Common myeloid progenitor, CD34-positive (primary cell): ENCODE data around the gene CYGB.
A peak's percentile ranks its signal among the peaks of the same experiment; 100 is the strongest.

Experiments used
- CTCF ChIA-PET: fragments of 350-600 bp; sonication (Branson Sonifier 250); formaldehyde crosslinking; loops from one replicate; lab custom pipeline; 2021; ENCODE audit warnings: antibody characterized with exemption; lab: Charles Lee
- POLR2A ChIA-PET: fragments of 350-600 bp; sonication (Branson Sonifier 250); formaldehyde crosslinking; loops from one replicate; lab custom pipeline; 2021; ENCODE audit warnings: antibody characterized with exemption; lab: Charles Lee
- DNase-seq, 3 donors: peaks; one replicate each; pipeline versions ENCODE4 v3.0.0 to v3.0.0-alpha.2; 2013
- H3K27ac ChIP-seq, 2 experiments: 1 replicate in 1 of 2; 2 replicates in 1 of 2; pipeline ENCODE4 v1.7.0; 2013; ENCODE audit warnings: inconsistent platforms in 2 of 2, low read length in 2 of 2, mild to moderate bottlenecking in 2 of 2, low read depth in 1 of 2, moderate library complexity in 1 of 2; ENCODE audit not compliant: severe bottlenecking in 2 of 2, insufficient read depth in 1 of 2, poor library complexity in 1 of 2
- H3K27me3 ChIP-seq, 5 experiments: replicated peaks in 2 of 5; 1 replicate in 3 of 5; 2 replicates in 2 of 5; pipeline versions ENCODE4 v1.6.1 to v1.7.0; 2013; ENCODE audit warnings: low read length in 4 of 5, mild to moderate bottlenecking in 2 of 5, moderate library complexity in 2 of 5, inconsistent platforms in 1 of 5; ENCODE audit not compliant: insufficient read depth in 5 of 5, control insufficient read depth in 4 of 5
- H3K36me3 ChIP-seq, 4 experiments: 1 replicate in 2 of 4; 2 replicates in 2 of 4; pipeline versions ENCODE4 v1.6.1 to v1.7.0; 2013; ENCODE audit warnings: low read length in 3 of 4, control low read depth in 1 of 4, mild to moderate bottlenecking in 1 of 4; ENCODE audit not compliant: control insufficient read depth in 4 of 4, insufficient read depth in 4 of 4
- H3K4me1 ChIP-seq, 4 experiments: 1 replicate in 3 of 4; 2 replicates in 1 of 4; pipeline versions ENCODE4 v1.6.1 to v1.7.1; 2013; ENCODE audit warnings: low read length in 3 of 4, mild to moderate bottlenecking in 3 of 4, control low read depth in 1 of 4, inconsistent platforms in 1 of 4, moderate library complexity in 1 of 4; ENCODE audit not compliant: control insufficient read depth in 4 of 4, insufficient read depth in 4 of 4; ENCODE audit errors: control extremely low read depth in 1 of 4
- H3K4me3 ChIP-seq, 7 experiments: 1 replicate in 4 of 7; 2 replicates in 3 of 7; pipeline versions ENCODE4 v1.5.1 to v1.7.0; 2013; ENCODE audit warnings: mild to moderate bottlenecking in 7 of 7, low read length in 6 of 7, moderate library complexity in 6 of 7, inconsistent platforms in 2 of 7, low read depth in 2 of 7, control low read depth in 1 of 7; ENCODE audit not compliant: insufficient read depth in 4 of 7, control insufficient read depth in 1 of 7; ENCODE audit errors: extremely low read depth in 1 of 7
- H3K9me3 ChIP-seq, 5 experiments: 1 replicate in 4 of 5; 2 replicates in 1 of 5; pipeline versions ENCODE4 v1.6.1 to v1.7.1; 2013; ENCODE audit warnings: low read length in 4 of 5, mild to moderate bottlenecking in 2 of 5, inconsistent platforms in 1 of 5, low read depth in 1 of 5, moderate library complexity in 1 of 5; ENCODE audit not compliant: control insufficient read depth in 4 of 5, insufficient read depth in 2 of 5; ENCODE audit errors: control extremely low read depth in 1 of 5
- WGBS: methylation state at CpG from one replicate; pipeline ENCODE4 v1.1.5; 2013; ENCODE audit not compliant: insufficient coverage; 5-methylcytosine and 5-hydroxymethylcytosine counted together

CYGB gene

GRCh38 chr17:76554131-76554530, 16.6 kb upstream of the CYGB start:
- 83% methylated on average over 6 of the region's 6 CpGs for WGBS
- no peaks in the 10 kb centered on the region for H3K27me3 ChIP-seq
- POLR2A ChIA-PET, result no interaction called here
- DNase-seq, result no peak
- CTCF ChIA-PET, result interaction anchor here (1.0 to 6.4 kb wide), 5 partner anchors 9 to 140 kb away, joined by 3 to 63 read pairs (median 4); no protein-coding TSS in a partner anchor
- H3K36me3 ChIP-seq, result no peaks in the 10 kb centered on the region
- no peak overlapping the region for H3K4me3 ChIP-seq
- peaks cover 19 to 64% (median 54%) of the 10 kb centered on the region in 4 experiments for H3K4me1 ChIP-seq
- no peaks in the 10 kb centered on the region for H3K9me3 ChIP-seq
- H3K27ac ChIP-seq, result peak overlapping the region in 1 of 2 experiments; percentile 54

GRCh38 chr17:76553178-76553908, 15.8 kb upstream of the CYGB start:
- Histone ChIP-seq H3K4me1 (peaks cover 14 to 60% (median 52%) of the 10 kb centered on the region in 4 experiments), H3K9me3 (no peaks in the 10 kb centered on the region), H3K36me3 (no peaks in the 10 kb centered on the region), H3K27ac (peak overlapping the region in 1 of 2 experiments; percentile 54), H3K4me3 (peak overlapping the region in 2 of 7 experiments; percentile 3 to 23), H3K27me3 (no peaks in the 10 kb centered on the region)
- WGBS, result 64% methylated on average over 4 of the region's 8 CpGs
- peak; percentile 66 to 96 (median 94) for DNase-seq
- POLR2A ChIA-PET, result interaction anchor here (1.2 kb wide), 1 partner anchor 13 kb away, joined by 3 read pairs; no protein-coding TSS in a partner anchor
- CTCF ChIA-PET, result interaction anchor here (1.2 to 6.4 kb wide), 5 partner anchors 8 to 71 kb away, joined by 3 to 63 read pairs (median 4); partner anchors contain the start of gene PRCD

DNA sequence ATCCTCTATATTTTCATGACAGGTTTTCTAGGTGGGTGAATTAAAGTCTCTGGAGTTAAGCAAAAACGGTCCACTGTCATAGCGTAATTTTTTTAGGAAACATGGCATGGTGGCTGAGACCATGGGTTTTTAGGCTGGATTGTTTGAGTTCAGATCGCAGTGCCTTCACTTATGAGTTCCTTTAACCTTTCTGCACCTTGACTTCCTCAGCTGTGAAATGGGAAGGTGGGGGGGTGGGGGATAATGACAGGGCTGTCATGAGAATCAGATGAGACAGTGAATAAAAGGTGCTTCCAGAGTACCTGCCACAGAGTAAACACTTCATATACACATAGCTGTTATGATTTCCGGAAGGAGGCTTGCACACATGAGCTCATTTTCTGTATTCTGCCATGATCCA, 14.2 kb upstream of the CYGB start:
- DNase-seq, result no peak
- Histone ChIP-seq H3K27ac (no peak overlapping the region), H3K36me3 (no peaks in the 10 kb centered on the region), H3K4me1 (peaks cover 17 to 63% (median 57%) of the 10 kb centered on the region in 4 experiments), H3K4me3 (no peak overlapping the region), H3K9me3 (no peaks in the 10 kb centered on the region), H3K27me3 (no peaks in the 10 kb centered on the region)
- CTCF ChIA-PET, result interaction anchor here (1.0 to 6.4 kb wide), 10 partner anchors 8 to 84 kb away, joined by 3 to 63 read pairs (median 3); partner anchors contain the start of genes AANAT and PRCD
- POLR2A ChIA-PET, result interaction anchor here (0.9 kb wide), 1 partner anchor 11 kb away, joined by 4 read pairs; no protein-coding TSS in a partner anchor
- 100% methylated on average over 1 of the region's 4 CpGs for WGBS

- H3K4me1 ChIP-seq, result peaks cover 17 to 67% (median 61%) of the 10 kb centered on the region in 4 experiments
- peak in 2 of 3 donors; percentile 60 to 61 for DNase-seq
- no peak overlapping the region for H3K27ac ChIP-seq
- ChIA-PET CTCF (interaction anchor here (1.0 to 6.4 kb wide), 11 partner anchors 9 to 84 kb away, joined by 3 to 63 read pairs (median 3); partner anchors contain the start of genes AANAT and PRCD), POLR2A (interaction anchor here (0.7 to 0.9 kb wide), 2 partner anchors 10 to 73 kb away, joined by 3 to 4 read pairs; no protein-coding TSS in a partner anchor)
- 92% methylated on average over 10 of the region's 15 CpGs for WGBS
- peak overlapping the region in 1 of 7 experiments; percentile 2 for H3K4me3 ChIP-seq
- no peaks in the 10 kb centered on the region for H3K9me3 ChIP-seq
- H3K36me3 ChIP-seq, result no peaks in the 10 kb centered on the region
- no peaks in the 10 kb centered on the region for H3K27me3 ChIP-seq
Measured at GRCh38 chr17:76550712-76551615, 13.5 kb upstream of the CYGB start.

- no peak overlapping the region for H3K27ac ChIP-seq
- H3K4me1 ChIP-seq, result peaks cover 17 to 77% (median 72%) of the 10 kb centered on the region in 4 experiments
- H3K4me3 ChIP-seq, result no peak overlapping the region
- ChIA-PET CTCF (interaction anchor here (1.0 to 6.4 kb wide), 7 partner anchors 8 to 82 kb away, joined by 3 to 63 read pairs (median 4); partner anchors contain the start of genes AANAT and PRCD), POLR2A (no interaction called here)
- DNase-seq, result no peak
- WGBS, result 100% methylated on average over 5 of the region's 7 CpGs
- H3K9me3 ChIP-seq, result no peaks in the 10 kb centered on the region
- H3K27me3 ChIP-seq, result no peaks in the 10 kb centered on the region
- no peaks in the 10 kb centered on the region for H3K36me3 ChIP-seq
Measured at GRCh38 chr17:76549539-76549938, 12.0 kb upstream of the CYGB start.

DNA sequence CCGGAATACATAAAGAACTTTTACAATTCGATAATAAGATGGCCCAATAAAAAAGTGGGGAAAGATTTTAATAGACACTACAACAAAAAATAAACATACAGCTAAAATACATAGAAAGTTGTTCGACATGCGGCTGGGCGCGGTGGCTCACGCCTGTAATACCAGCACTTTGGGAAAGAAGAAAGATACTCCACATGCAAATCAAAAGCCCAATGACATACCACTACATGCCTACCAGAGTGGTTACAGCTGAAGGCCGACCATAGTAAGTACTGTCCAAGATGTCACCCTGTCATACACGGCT, 11.7 kb upstream of the CYGB start:
- WGBS, result 92% methylated on average over 2 of the region's 9 CpGs
- DNase-seq, result no peak
- H3K4me1 ChIP-seq, result peaks cover 17 to 77% (median 73%) of the 10 kb centered on the region in 4 experiments
- H3K27me3 ChIP-seq, result no peaks in the 10 kb centered on the region
- no peaks in the 10 kb centered on the region for H3K9me3 ChIP-seq
- H3K27ac ChIP-seq, result no peak overlapping the region
- H3K4me3 ChIP-seq, result no peak overlapping the region
- ChIA-PET CTCF (interaction anchor here (1.0 to 6.4 kb wide), 6 partner anchors 9 to 75 kb away, joined by 3 to 63 read pairs (median 4); partner anchors contain the start of gene PRCD), POLR2A (no interaction called here)
- no peaks in the 10 kb centered on the region for H3K36me3 ChIP-seq
